Psoas muscle (tissue), 8 donors: ENCODE results near the gene PRKAG2. TPM values are rescaled to one million over a fixed set of nuclear protein-coding genes. Genes with fewer than 3 reads are reported as not detected.

Source experiments
- ATAC-seq, 4 donors: fragments of 200-7000 bp; cut with Tn5 transposase; one replicate each; pipeline ENCODE4 v1.9.1; 2020; ENCODE audit warnings: moderate library complexity in 3 of 4, mild to moderate bottlenecking in 2 of 4
- DNase-seq, 2 donors: peaks; one replicate each; pipeline ENCODE4 v3.0.0-alpha.2; 2020
- H3K27ac ChIP-seq: fragments of 200-600 bp; one replicate; pipeline ENCODE4 v1.8.0; 2022
- H3K27me3 ChIP-seq, 3 donors: fragments of 200-600 bp in 1 of 3; one replicate each; pipeline versions ENCODE4 v1.6.1 to v1.8.0; 2013 to 2022; ENCODE audit warnings: low read length in 2 of 3, mild to moderate bottlenecking in 2 of 3, moderate library complexity in 1 of 3; ENCODE audit not compliant: insufficient read depth in 3 of 3
- H3K36me3 ChIP-seq, 2 donors: fragments of 200-600 bp in 1 of 2; one replicate each; pipeline versions ENCODE4 v1.6.1 to v1.8.0; 2013 to 2022; ENCODE audit warnings: low read depth in 1 of 2, mild to moderate bottlenecking in 1 of 2, moderate library complexity in 1 of 2; ENCODE audit not compliant: insufficient read depth in 1 of 2
- H3K4me1 ChIP-seq: fragments of 200-600 bp; one replicate; pipeline ENCODE4 v1.8.0; 2022
- H3K4me3 ChIP-seq: fragments of 200-600 bp; one replicate; pipeline ENCODE4 v1.8.0; 2022; ENCODE audit warnings: mild to moderate bottlenecking
- H3K9me3 ChIP-seq: fragments of 200-600 bp; one replicate; pipeline ENCODE4 v1.8.0; 2022
- CTCF ChIP-seq: fragments of 200-600 bp; IDR thresholded peaks from one replicate; pipeline ENCODE4 v1.8.0; 2022; ENCODE audit warnings: antibody characterized with exemption
- WGBS, 3 donors: extraction: QIAGEN DNeasy Blood & Tissue Kit; methylation state at CpG; one replicate each; pipeline versions ENCODE4 v1.1.6 to v1.1.7; 2013; 5-methylcytosine and 5-hydroxymethylcytosine counted together
- intact Hi-C, 2 donors: fragments of 100-400 bp; cut with DNase I; formaldehyde crosslinking; loops; one replicate each; pipeline versions ENCODE4 v1.11.0 to v1.14.2; 2022
- polyA plus RNA-seq, 3 donors: library from polyadenylated mRNA; stranded (reverse); fragments of 200-250 nt; gene quantifications; one replicate each; pipeline ENCODE4 v1.2.3, GENCODE V29; 2013
- total RNA-seq, 4 donors: library from RNA; stranded (reverse); fragmentation: NEBNext Ultra II Directional in 2 of 4; extraction: Animal tissue kit (Norgen Biotek cat#: 25700) in 2 of 4; gene quantifications; one replicate each; pipeline versions ENCODE4 v1.2.1 to v1.2.4, GENCODE V29; 2021 to 2023
- donor health status: healthy with polysubstance abuse.
- donor health status: DM: no; HTN: no; CAD: no; lungs with moderate emphysema.
- donor health status: Bipolar disorder and iron deficiency.
- donor health status: healthy.
- donor health status: DM: yes; HTN: yes; CAD: no.
- donor health status: DM: no; HTN: no; CAD: no.
- donor health status: DM: no; HTN: no; CAD: no.
- donor health status: DM: yes; HTN: yes; CAD: no.

Gene PRKAG2
- total and polyA plus RNA-seq, 7 donors, result 9.3 to 143 (median 19.8) TPM

- ATAC-seq (no peak), DNase-seq (no peak)
- no peaks in the 10 kb centered on the region for H3K9me3 ChIP-seq
- no peaks in the 10 kb centered on the region for H3K36me3 ChIP-seq
- no peak for TF ChIP-seq CTCF
- H3K4me1 ChIP-seq, result no peaks in the 10 kb centered on the region
- intact Hi-C loops, result no loop called here
- WGBS, 3 donors, result 87 to 91% (median 87%) methylated on average over 17 to 18 of the region's 18 CpGs
- no peak overlapping the region for H3K27ac ChIP-seq
- H3K4me3 ChIP-seq, result no peak overlapping the region
- peaks cover 0 to 10% (median 4%) of the 10 kb centered on the region in 3 donors for H3K27me3 ChIP-seq
Observed at GRCh38 chr7:151899513-151900360, 22.8 kb upstream of the PRKAG2 start.

GRCh38 chr7:151897951-151898686 lies 21.2 kb upstream of the PRKAG2 start:
- Histone ChIP-seq H3K9me3 (no peaks in the 10 kb centered on the region), H3K27me3 (peaks cover 0 to 14% (median 5%) of the 10 kb centered on the region in 3 donors), H3K4me1 (no peaks in the 10 kb centered on the region), H3K36me3 (no peaks in the 10 kb centered on the region), H3K4me3 (no peak overlapping the region), H3K27ac (no peak overlapping the region)
- ATAC-seq, result no peak
- DNase-seq, result no peak
- TF ChIP-seq CTCF, result no peak
- WGBS, 3 donors, result 78 to 86% (median 85%) methylated on average over 18 of the region's 18 CpGs
- intact Hi-C loops, result no loop called here

- Histone ChIP-seq H3K4me1 (no peaks in the 10 kb centered on the region), H3K27me3 (peaks cover 0 to 14% (median 5%) of the 10 kb centered on the region in 3 donors), H3K4me3 (no peak overlapping the region), H3K36me3 (no peaks in the 10 kb centered on the region), H3K9me3 (no peaks in the 10 kb centered on the region), H3K27ac (no peak overlapping the region)
- intact Hi-C loops, result no loop called here
- DNase-seq, result no peak
- WGBS, 3 donors, result 39 to 46% (median 39%) methylated on average over 16 of the region's 16 CpGs
- TF ChIP-seq CTCF, result no peak
- ATAC-seq, result no peak
Observed at GRCh38 chr7:151897161-151897731, 20.3 kb upstream of the PRKAG2 start.

- Histone ChIP-seq H3K4me1 (no peaks in the 10 kb centered on the region), H3K4me3 (no peak overlapping the region), H3K27me3 (peaks cover 0 to 14% (median 3%) of the 10 kb centered on the region in 3 donors), H3K36me3 (no peaks in the 10 kb centered on the region), H3K27ac (no peak overlapping the region), H3K9me3 (no peaks in the 10 kb centered on the region)
- WGBS, 3 donors, result 79 to 86% (median 83%) methylated on average over 7 of the region's 7 CpGs
- intact Hi-C loops, result no loop called here
- no peak for TF ChIP-seq CTCF
- no peak for DNase-seq
- ATAC-seq, result no peak
Observed at GRCh38 chr7:151896486-151896885, 19.6 kb upstream of the PRKAG2 start.
